Hypothalamus (tissue), 51 donors: ENCODE data around the gene PCSK1N.
A peak's percentile ranks its signal among the peaks of the same experiment; 100 is the strongest.
"Not testable (repeated sequence)": the region's sequence is repeated elsewhere in the genome, so short reads cannot be mapped to it uniquely, and the experiment has no call there.

Source experiments
- DNase-seq, 51 donors: peaks; one replicate each; lab custom pipeline; 2025; lab: John Stamatoyannopoulos, UW

The PCSK1N gene

GRCh38 chrX:48826135-48826875 is 9.1 kb downstream of the PCSK1N start, which contains the start of gene ERAS:
ERAS (plus strand) TSS chrX:48826513; CDS start chrX:48829124, 2,611 bp downstream.
- DNase-seq: no peak

DNA sequence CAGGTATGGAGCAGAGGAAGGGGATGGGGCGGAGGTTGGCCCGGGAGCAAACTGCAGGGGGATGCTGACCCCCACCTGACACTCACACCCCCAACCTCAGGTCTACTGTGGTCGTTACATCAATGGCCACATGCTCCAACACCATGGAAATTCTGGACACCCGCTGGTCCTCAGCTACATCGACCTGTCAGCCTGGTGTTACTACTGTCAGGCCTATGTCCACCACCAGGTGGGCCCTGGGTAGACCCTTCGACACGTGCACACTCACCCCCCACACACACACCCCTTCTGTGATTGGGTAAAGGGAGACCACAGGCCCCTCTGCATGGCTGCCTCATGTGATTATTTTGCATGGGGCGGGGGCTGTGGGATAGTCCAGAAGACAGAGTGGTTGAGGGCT is 11.3 kb downstream of the PCSK1N start:
- no peak for DNase-seq

DNA sequence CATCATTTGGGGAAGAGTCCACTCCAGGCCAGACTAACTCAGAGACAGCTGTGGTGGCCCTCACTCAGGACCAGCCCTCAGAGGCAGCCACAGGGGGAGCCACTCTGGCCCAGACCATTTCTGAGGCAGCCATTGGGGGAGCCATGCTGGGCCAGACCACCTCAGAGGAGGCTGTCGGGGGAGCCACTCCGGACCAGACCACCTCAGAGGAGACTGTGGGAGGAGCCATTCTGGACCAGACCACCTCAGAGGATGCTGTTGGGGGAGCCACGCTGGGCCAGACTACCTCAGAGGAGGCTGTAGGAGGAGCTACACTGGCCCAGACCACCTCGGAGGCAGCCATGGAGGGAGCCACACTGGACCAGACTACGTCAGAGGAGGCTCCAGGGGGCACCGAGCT is 12.4 kb downstream of the PCSK1N start:
- DNase-seq: peak in 14 of 51 donors; percentile 4 to 39 (median 16)

GRCh38 chrX:48819394-48819793 is 16.0 kb downstream of the PCSK1N start:
- DNase-seq: not testable (repeated sequence)

- no peak for DNase-seq
These were observed 16.5 kb downstream of the PCSK1N start for GRCh38 chrX:48818866-48819265.

DNA sequence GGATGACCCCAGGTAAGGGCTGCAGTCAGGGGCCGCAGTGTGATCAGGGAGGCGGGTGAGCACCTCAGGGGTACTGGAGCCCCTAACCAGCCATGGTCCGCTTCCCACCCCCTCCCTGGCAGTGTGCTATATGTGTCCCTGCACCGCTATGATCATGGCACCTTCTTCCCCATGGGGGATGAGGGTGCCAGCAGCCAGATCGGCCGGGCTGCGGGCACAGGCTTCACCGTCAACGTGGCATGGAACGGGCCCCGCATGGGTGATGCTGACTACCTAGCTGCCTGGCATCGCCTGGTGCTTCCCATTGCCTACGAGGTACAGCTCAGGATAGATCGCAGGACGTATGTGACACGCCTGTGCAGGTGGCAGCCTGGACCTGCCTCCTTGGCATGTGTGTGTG is 17.3 kb downstream of the PCSK1N start:
- no peak for DNase-seq

- DNase-seq: no peak
These were observed 19.2 kb downstream of the PCSK1N start for GRCh38 chrX:48816014-48816810.

DNA sequence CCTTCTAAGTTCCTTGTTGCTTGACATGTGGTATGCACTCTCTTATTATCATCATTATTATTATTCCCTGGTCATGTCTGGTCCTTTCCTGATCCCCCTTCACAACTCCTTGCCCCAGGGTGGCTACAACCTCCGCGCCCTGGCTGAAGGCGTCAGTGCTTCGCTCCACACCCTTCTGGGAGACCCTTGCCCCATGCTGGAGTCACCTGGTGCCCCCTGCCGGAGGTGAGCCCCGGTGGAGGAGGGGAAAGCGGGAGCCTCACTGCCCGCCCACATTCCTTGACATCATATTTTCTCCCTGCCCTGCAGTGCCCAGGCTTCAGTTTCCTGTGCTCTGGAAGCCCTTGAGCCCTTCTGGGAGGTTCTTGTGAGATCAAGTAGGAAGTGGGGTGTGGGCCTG is 20.1 kb downstream of the PCSK1N start:
- DNase-seq: no peak

GRCh38 chrX:48814722-48815121 is 20.7 kb downstream of the PCSK1N start:
- DNase-seq: no peak

GRCh38 chrX:48813644-48814043 is 21.8 kb downstream of the PCSK1N start:
- DNase-seq: peak in 2 of 51 donors; percentile 0 to 2

DNA sequence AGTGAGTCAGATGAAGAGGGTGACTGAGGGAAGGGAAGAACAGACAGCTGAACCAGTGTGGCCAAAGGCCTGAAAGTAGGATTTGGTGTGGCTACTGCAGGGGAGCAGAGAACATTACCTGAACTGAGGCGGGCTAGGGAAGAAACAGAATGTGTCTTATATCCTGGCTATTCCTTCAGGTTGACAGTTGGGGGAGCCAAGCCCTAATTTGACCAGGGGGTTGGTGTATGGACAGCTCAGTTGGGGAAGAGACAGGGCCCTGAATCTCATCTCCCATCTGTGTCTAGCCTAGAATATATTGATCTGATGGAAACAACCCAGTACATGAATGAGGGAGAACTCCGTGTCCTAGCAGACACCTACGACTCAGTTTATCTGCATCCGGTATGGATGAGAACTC is 29.3 kb downstream of the PCSK1N start:
- DNase-seq: no peak

DNA sequence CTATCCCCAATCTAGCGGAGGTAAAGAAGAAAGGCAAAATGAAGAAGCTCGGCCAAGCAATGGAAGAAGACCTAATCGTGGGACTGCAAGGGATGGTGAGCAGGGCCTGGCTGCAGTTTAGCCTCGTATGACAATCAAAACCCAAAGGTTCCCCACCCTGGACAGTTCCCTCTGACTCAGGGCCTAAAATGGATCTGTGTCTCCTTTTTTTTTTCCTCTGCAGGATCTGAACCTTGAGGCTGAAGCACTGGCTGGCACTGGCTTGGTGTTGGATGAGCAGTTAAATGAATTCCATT is 32.6 kb downstream of the PCSK1N start:
- no peak for DNase-seq

- peak in 28 of 51 donors; percentile 5 to 67 (median 41) for DNase-seq
These were observed 33.1 kb downstream of the PCSK1N start for GRCh38 chrX:48802089-48802904.

DNA sequence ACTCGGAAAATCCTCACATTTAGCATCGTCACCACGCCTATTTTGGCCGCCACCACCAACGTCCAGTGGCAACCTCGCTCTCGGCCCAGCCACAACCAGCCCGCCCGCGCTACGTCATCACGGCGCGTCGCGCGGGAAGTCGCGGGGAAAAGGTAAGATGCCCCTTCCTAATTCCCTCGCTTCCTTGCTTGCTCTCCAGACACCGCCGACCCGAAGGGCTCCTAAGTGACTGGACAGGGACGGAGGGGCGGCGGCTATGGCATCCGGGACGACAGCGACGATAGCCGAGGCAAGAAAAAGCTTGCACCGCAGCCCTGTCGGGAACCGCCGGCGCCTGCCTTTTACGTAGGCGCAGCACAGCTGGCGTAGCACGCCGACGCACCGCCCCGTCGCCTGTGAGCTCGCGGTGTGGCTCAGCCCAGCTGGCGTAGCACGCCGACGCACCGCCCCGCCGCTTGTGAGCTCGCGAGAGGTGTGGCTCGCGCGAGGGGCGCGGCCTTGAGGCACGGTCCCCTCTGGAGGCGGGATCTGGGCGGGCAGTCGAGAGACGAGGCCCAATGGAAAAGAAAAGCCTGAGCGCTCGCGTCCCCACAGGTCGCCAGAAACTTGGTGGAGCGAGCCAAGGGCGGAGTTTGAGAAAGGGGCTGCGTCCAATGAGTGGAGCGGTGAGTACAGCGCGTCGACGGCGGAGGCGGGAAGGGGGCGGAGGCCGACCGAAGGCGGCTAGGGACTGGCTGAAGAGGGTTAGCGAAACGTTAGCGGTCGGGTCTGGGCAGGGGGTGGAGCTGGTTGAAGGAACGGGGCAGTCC is 33.9 kb downstream of the PCSK1N start, which contains the start of gene HDAC6:
TSS of gene HDAC6 (plus strand) at position 788 of the 809 bp plus-strand sequence. CDS start 626 bp downstream, outside the sequence.
- DNase-seq: peak; percentile 51 to 98 (median 93)

GRCh38 chrX:48800574-48801279 is 34.7 kb downstream of the PCSK1N start:
- peak in 3 of 51 donors; percentile 0 to 27 (median 1) for DNase-seq

- no peak for DNase-seq
These were observed 37.1 kb downstream of the PCSK1N start for GRCh38 chrX:48798318-48798717.

- no peak for DNase-seq
These were observed 40.4 kb downstream of the PCSK1N start for GRCh38 chrX:48794911-48795515.

- DNase-seq: no peak
These were observed 41.0 kb downstream of the PCSK1N start for GRCh38 chrX:48794340-48794910.

GRCh38 chrX:48793935-48794334 is 41.5 kb downstream of the PCSK1N start:
- DNase-seq: no peak
